ENCODE data around the gene MPZL1. TPM values are rescaled to one million over a fixed set of nuclear protein-coding genes. Genes with fewer than 3 reads are reported as not detected.

The MPZL1 gene
- total and polyA plus RNA-seq, 2 of the 8 experiments (the other 6 are each of a cell fraction or from before 2014, with no cell fraction given), result 37.8 to 120 TPM

- Histone ChIP-seq H3K23ac (ENCODE audit: insufficient read length) (no peak overlapping the region), H3K4me2 (ENCODE audit: insufficient read depth in 1 of 2, low read depth in 2 of 2, low read length in 2 of 2) (no peak overlapping the region), H3K4me3 (ENCODE audit: extremely low read depth in 1 of 4, insufficient read depth in 2 of 4, low read depth in 3 of 4, low read length in 4 of 4) (no peak overlapping the region), H2BK20ac (ENCODE audit: low read length) (no peak overlapping the region), H2BK5ac (ENCODE audit: low read depth, low read length) (peak overlapping the region; percentile 26; the same call in 1 of the 2 replicates), H3K79me1 (ENCODE audit: low read depth, low read length) (peaks cover 7% of the 10 kb centered on the region), H4K20me1 (replicated peaks in 1 of 2; ENCODE audit: control insufficient read depth in 1 of 2, insufficient read depth in 2 of 2, low read length in 2 of 2) (peaks cover 3 to 5% of the 10 kb centered on the region in 2 experiments), H3K14ac (ENCODE audit: insufficient read length) (no peak overlapping the region), H4K5ac (ENCODE audit: insufficient read length, low read depth, low read length) (no peak overlapping the region), H3K79me2 (ENCODE audit: control insufficient read depth in 1 of 2, insufficient read depth in 2 of 2, low read length in 2 of 2) (peaks cover 0 to 66% of the 10 kb centered on the region in 2 experiments; a peak in 2 of 4 replicates), H3K27ac (ENCODE audit: low read depth, low read length) (no peak overlapping the region), H3K9ac (replicated peaks in 1 of 4; ENCODE audit: extremely low read depth in 1 of 4, low read depth in 3 of 4, low read length in 3 of 4) (no peak overlapping the region; a peak in 1 of 7 replicates), H2AFZ (ENCODE audit: low read length) (no peak overlapping the region), H4K91ac (replicated peaks; ENCODE audit: insufficient read length, low read length) (no peak overlapping the region), H3K27me3 (replicated peaks in 1 of 4; ENCODE audit: control insufficient read depth in 3 of 4, extremely low read depth in 1 of 4, insufficient read depth in 3 of 4, low read length in 3 of 4) (no peaks in the 10 kb centered on the region), H3K18ac (ENCODE audit: extremely low read depth, low read length) (no peak overlapping the region), H3K4ac (replicated peaks; ENCODE audit: insufficient read length, low read depth, low read length) (no peak overlapping the region), H2BK120ac (replicated peaks; ENCODE audit: low read depth, low read length) (no peak overlapping the region), H3K4me1 (replicated peaks in 1 of 4; ENCODE audit: control insufficient read depth in 3 of 4, insufficient read depth in 4 of 4, low read length in 3 of 4) (peaks cover 0 to 7% (median 0%) of the 10 kb centered on the region in 4 experiments; a peak in 1 of 7 replicates), H2AK5ac (ENCODE audit: low read depth, low read length) (no peak overlapping the region; the same call in 1 of the 2 replicates), H2BK15ac (ENCODE audit: low read length) (no peak overlapping the region), H3K9me3 (ENCODE audit: insufficient read depth in 2 of 2, low read depth in 1 of 2, low read length in 1 of 2) (no peaks in the 10 kb centered on the region), H3K23me2 (ENCODE audit: low read depth, low read length) (no peaks in the 10 kb centered on the region), H3K56ac (replicated peaks; ENCODE audit: insufficient read length, low read depth, low read length) (no peak overlapping the region), H2BK12ac (ENCODE audit: low read depth, low read length) (no peak overlapping the region), H4K8ac (ENCODE audit: extremely low read depth, insufficient read depth, low read length) (no peak overlapping the region), H3K36me3 (ENCODE audit: control insufficient read depth in 2 of 4, insufficient read depth in 4 of 4, low read length in 3 of 4) (no peaks in the 10 kb centered on the region)
- CTCF ChIA-PET (ENCODE audit: partially characterized antibody), result no interaction called here
- TF ChIP-seq CREB1 (IDR thresholded peaks at IDR 0.05) (no peak), MAFK (IDR thresholded peaks at IDR 0.05; ENCODE audit: low read depth, low read length) (no peak), ASH2L (IDR thresholded peaks at IDR 0.05; ENCODE audit: low read length) (no peak), RBBP5 (IDR thresholded peaks at IDR 0.05; ENCODE audit: borderline replicate concordance, low read depth, low read length) (no peak), GABPA (IDR thresholded peaks at IDR 0.05; ENCODE audit: borderline replicate concordance, insufficient read depth, low read length) (no peak), CHD2 (IDR thresholded peaks at IDR 0.05; ENCODE audit: low read length) (no peak), SUZ12 (IDR thresholded peaks at IDR 0.05; ENCODE audit: low read length) (no peak), TBP (IDR thresholded peaks at IDR 0.05; ENCODE audit: low read depth, low read length) (no peak), NANOG (IDR thresholded peaks at IDR 0.05; ENCODE audit: insufficient read depth, low read depth, low read length, poor library complexity, severe bottlenecking) (no peak), SIRT6 (IDR thresholded peaks at IDR 0.05; ENCODE audit: low read length) (no peak), NRF1 (IDR thresholded peaks at IDR 0.05; ENCODE audit: low read depth, low read length) (no peak), BRCA1 (IDR thresholded peaks at IDR 0.05; ENCODE audit: low read depth, low read length) (no peak)
- DNase-seq (ENCODE audit: low read depth in 1 of 2, low spot score in 2 of 2) (no peak), FAIRE-seq (no peak)
- 71% methylated on average over 5 of the region's 5 CpGs; no CpG with 5 or more reads in 1 of the 2 experiments for WGBS, 2 experiments (ENCODE audit: extremely low coverage in 1 of 2, insufficient coverage in 1 of 2, insufficient read length in 1 of 2, insufficient replicate concordance in 2 of 2, low coverage in 1 of 2, low lambda C conversion rate in 2 of 2, missing lambda C conversion rate in 1 of 2)
- POLR2A ChIA-PET (ENCODE audit: partially characterized antibody), result no interaction called here
Observed at GRCh38 chr1:167746013-167746672, 24.4 kb downstream of the MPZL1 start.
